Gastrocnemius medialis (tissue), 4 donors: ENCODE measurements around the gene TARS3.
A peak's percentile ranks its signal among the peaks of the same experiment; 100 is the strongest.

Experiments used
- CTCF ChIP-seq, 5 experiments: fragments of 450-650 bp in 3 of 5; fragments of 200-600 bp in 2 of 5; sonication (generic) in 2 of 5; IDR thresholded peaks in 4 of 5; conservative IDR thresholded peaks in 1 of 5; 1 replicate in 4 of 5; 2 replicates in 1 of 5; pipeline ENCODE4 v1.5.1; 2016 to 2019; ENCODE audit warnings: antibody characterized with exemption in 5 of 5, mild to moderate bottlenecking in 3 of 5, moderate library complexity in 3 of 5
- POLR2A ChIP-seq, 2 donors: fragments of 450-650 bp; IDR thresholded peaks; one replicate each; pipeline ENCODE4 v1.6.1; 2017; ENCODE audit warnings: antibody characterized with exemption in 2 of 2, mild to moderate bottlenecking in 2 of 2, moderate library complexity in 2 of 2

- no peak for TF ChIP-seq CTCF (IDR thresholded peaks at IDR 0.05 in 4 of 5, conservative IDR thresholded peaks at IDR 0.05 in 1 of 5)
- TF ChIP-seq POLR2A (IDR thresholded peaks at IDR 0.05): peak in 1 of 2 donors; percentile 15
Measured at GRCh38 chr15:101613130-101614000, 110.9 kb downstream of the TARS3 start.
